ENCODE measurements around the gene SMNDC1.
"Not testable (repeated sequence)": the region's sequence is repeated elsewhere in the genome, so short reads cannot be mapped to it uniquely, and the experiment has no call there.

The SMNDC1 gene

GRCh38 chr10:110263164-110263563, 41.6 kb downstream of the SMNDC1 start:
- H3K27me3 ChIP-seq (ENCODE audit: control insufficient read depth, insufficient read depth, low read length) = no peaks in the 10 kb centered on the region
- H3K4me3 ChIP-seq (ENCODE audit: low read length) = no peak overlapping the region
- H3K9ac ChIP-seq (ENCODE audit: low read length) = no peak overlapping the region
- no peaks in the 10 kb centered on the region for H3K4me1 ChIP-seq (ENCODE audit: control insufficient read depth, low read depth, low read length)
- no peak overlapping the region for H3K27ac ChIP-seq (ENCODE audit: low read length)
- H3K9me3 ChIP-seq (ENCODE audit: control insufficient read depth, low read depth, low read length) = no peaks in the 10 kb centered on the region
- H3K36me3 ChIP-seq (ENCODE audit: control insufficient read depth, low read depth, low read length) = no peaks in the 10 kb centered on the region

- no peaks in the 10 kb centered on the region for H3K4me1 ChIP-seq (ENCODE audit: control insufficient read depth, low read depth, low read length)
- H3K9me3 ChIP-seq (ENCODE audit: control insufficient read depth, low read depth, low read length) = peaks cover under 1% of the 10 kb centered on the region
- H3K4me3 ChIP-seq (ENCODE audit: low read length) = no peak overlapping the region
- H3K27ac ChIP-seq (ENCODE audit: low read length) = no peak overlapping the region
- H3K36me3 ChIP-seq (ENCODE audit: control insufficient read depth, low read depth, low read length) = no peaks in the 10 kb centered on the region
- H3K27me3 ChIP-seq (ENCODE audit: control insufficient read depth, insufficient read depth, low read length) = no peaks in the 10 kb centered on the region
- no peak overlapping the region for H3K9ac ChIP-seq (ENCODE audit: low read length)
Observed at GRCh38 chr10:110260746-110261477, 43.8 kb downstream of the SMNDC1 start.

GRCh38 chr10:110259317-110259716, 45.4 kb downstream of the SMNDC1 start:
- Histone ChIP-seq H3K27ac (ENCODE audit: low read length) (no peak overlapping the region), H3K9ac (ENCODE audit: low read length) (no peak overlapping the region), H3K4me3 (ENCODE audit: low read length) (no peak overlapping the region), H3K27me3 (ENCODE audit: control insufficient read depth, insufficient read depth, low read length) (no peaks in the 10 kb centered on the region), H3K9me3 (ENCODE audit: control insufficient read depth, low read depth, low read length) (peaks cover 4% of the 10 kb centered on the region), H3K36me3 (ENCODE audit: control insufficient read depth, low read depth, low read length) (no peaks in the 10 kb centered on the region), H3K4me1 (ENCODE audit: control insufficient read depth, low read depth, low read length) (no peaks in the 10 kb centered on the region)

GRCh38 chr10:110258542-110258941, 46.2 kb downstream of the SMNDC1 start:
- Histone ChIP-seq H3K4me1 (ENCODE audit: control insufficient read depth, low read depth, low read length) (no peaks in the 10 kb centered on the region), H3K9ac (ENCODE audit: low read length) (no peak overlapping the region), H3K27ac (ENCODE audit: low read length) (no peak overlapping the region), H3K4me3 (ENCODE audit: low read length) (no peak overlapping the region), H3K27me3 (ENCODE audit: control insufficient read depth, insufficient read depth, low read length) (no peaks in the 10 kb centered on the region), H3K36me3 (ENCODE audit: control insufficient read depth, low read depth, low read length) (no peaks in the 10 kb centered on the region), H3K9me3 (ENCODE audit: control insufficient read depth, low read depth, low read length) (peaks cover 4% of the 10 kb centered on the region)

GRCh38 chr10:110254467-110254866, 50.3 kb downstream of the SMNDC1 start:
- H3K4me1 ChIP-seq (ENCODE audit: control insufficient read depth, low read depth, low read length) = no peaks in the 10 kb centered on the region
- no peaks in the 10 kb centered on the region for H3K36me3 ChIP-seq (ENCODE audit: control insufficient read depth, low read depth, low read length)
- H3K27ac ChIP-seq (ENCODE audit: low read length) = no peak overlapping the region
- H3K27me3 ChIP-seq (ENCODE audit: control insufficient read depth, insufficient read depth, low read length) = no peaks in the 10 kb centered on the region
- no peak overlapping the region for H3K9ac ChIP-seq (ENCODE audit: low read length)
- peaks cover 4% of the 10 kb centered on the region for H3K9me3 ChIP-seq (ENCODE audit: control insufficient read depth, low read depth, low read length)
- H3K4me3 ChIP-seq (ENCODE audit: low read length) = no peak overlapping the region

GRCh38 chr10:110252151-110252550, 52.6 kb downstream of the SMNDC1 start:
- Histone ChIP-seq H3K9ac (ENCODE audit: low read length) (no peak overlapping the region), H3K9me3 (ENCODE audit: control insufficient read depth, low read depth, low read length) (peaks cover 4% of the 10 kb centered on the region), H3K4me1 (ENCODE audit: control insufficient read depth, low read depth, low read length) (no peaks in the 10 kb centered on the region), H3K27ac (ENCODE audit: low read length) (no peak overlapping the region), H3K27me3 (ENCODE audit: control insufficient read depth, insufficient read depth, low read length) (no peaks in the 10 kb centered on the region), H3K4me3 (ENCODE audit: low read length) (no peak overlapping the region), H3K36me3 (ENCODE audit: control insufficient read depth, low read depth, low read length) (no peaks in the 10 kb centered on the region)

- not testable (repeated sequence) for H3K4me1 ChIP-seq (ENCODE audit: control insufficient read depth, low read depth, low read length); H3K27me3 ChIP-seq (ENCODE audit: control insufficient read depth, insufficient read depth, low read length); H3K36me3 ChIP-seq (ENCODE audit: control insufficient read depth, low read depth, low read length); H3K9ac ChIP-seq (ENCODE audit: low read length); H3K4me3 ChIP-seq (ENCODE audit: low read length); H3K27ac ChIP-seq (ENCODE audit: low read length); H3K9me3 ChIP-seq (ENCODE audit: control insufficient read depth, low read depth, low read length)
Observed at GRCh38 chr10:110251392-110251791, 53.3 kb downstream of the SMNDC1 start.

- H3K36me3 ChIP-seq (ENCODE audit: control insufficient read depth, low read depth, low read length); H3K27ac ChIP-seq (ENCODE audit: low read length); H3K9ac ChIP-seq (ENCODE audit: low read length); H3K9me3 ChIP-seq (ENCODE audit: control insufficient read depth, low read depth, low read length); H3K4me3 ChIP-seq (ENCODE audit: low read length); H3K4me1 ChIP-seq (ENCODE audit: control insufficient read depth, low read depth, low read length); H3K27me3 ChIP-seq (ENCODE audit: control insufficient read depth, insufficient read depth, low read length): not testable (repeated sequence)
Observed at GRCh38 chr10:110249489-110249888, 55.2 kb downstream of the SMNDC1 start.

GRCh38 chr10:110247833-110248232, 56.9 kb downstream of the SMNDC1 start:
- H3K27me3 ChIP-seq (ENCODE audit: control insufficient read depth, insufficient read depth, low read length); H3K9ac ChIP-seq (ENCODE audit: low read length); H3K36me3 ChIP-seq (ENCODE audit: control insufficient read depth, low read depth, low read length); H3K27ac ChIP-seq (ENCODE audit: low read length); H3K4me3 ChIP-seq (ENCODE audit: low read length); H3K4me1 ChIP-seq (ENCODE audit: control insufficient read depth, low read depth, low read length); H3K9me3 ChIP-seq (ENCODE audit: control insufficient read depth, low read depth, low read length): not testable (repeated sequence)

- H3K4me1 ChIP-seq (ENCODE audit: control insufficient read depth, low read depth, low read length) = peaks cover 9% of the 10 kb centered on the region
- no peaks in the 10 kb centered on the region for H3K9me3 ChIP-seq (ENCODE audit: control insufficient read depth, low read depth, low read length)
- no peak overlapping the region for H3K27ac ChIP-seq (ENCODE audit: low read length)
- H3K4me3 ChIP-seq (ENCODE audit: low read length) = no peak overlapping the region
- no peaks in the 10 kb centered on the region for H3K27me3 ChIP-seq (ENCODE audit: control insufficient read depth, insufficient read depth, low read length)
- H3K9ac ChIP-seq (ENCODE audit: low read length) = no peak overlapping the region
- no peaks in the 10 kb centered on the region for H3K36me3 ChIP-seq (ENCODE audit: control insufficient read depth, low read depth, low read length)
Observed at GRCh38 chr10:110244550-110244949, 60.2 kb downstream of the SMNDC1 start.

- H3K4me1 ChIP-seq (ENCODE audit: control insufficient read depth, low read depth, low read length) = peaks cover 9% of the 10 kb centered on the region
- H3K4me3 ChIP-seq (ENCODE audit: low read length) = no peak overlapping the region
- no peak overlapping the region for H3K9ac ChIP-seq (ENCODE audit: low read length)
- H3K36me3 ChIP-seq (ENCODE audit: control insufficient read depth, low read depth, low read length) = no peaks in the 10 kb centered on the region
- H3K9me3 ChIP-seq (ENCODE audit: control insufficient read depth, low read depth, low read length) = no peaks in the 10 kb centered on the region
- no peak overlapping the region for H3K27ac ChIP-seq (ENCODE audit: low read length)
- H3K27me3 ChIP-seq (ENCODE audit: control insufficient read depth, insufficient read depth, low read length) = no peaks in the 10 kb centered on the region
Observed at GRCh38 chr10:110242511-110242910, 62.2 kb downstream of the SMNDC1 start.

GRCh38 chr10:110241841-110242240, 62.9 kb downstream of the SMNDC1 start:
- no peak overlapping the region for H3K4me3 ChIP-seq (ENCODE audit: low read length)
- H3K9ac ChIP-seq (ENCODE audit: low read length) = no peak overlapping the region

More at GRCh38 chr10:110241841-110242240, 62.9 kb downstream of the SMNDC1 start:
- no peaks in the 10 kb centered on the region for H3K27me3 ChIP-seq (ENCODE audit: control insufficient read depth, insufficient read depth, low read length)
- H3K27ac ChIP-seq (ENCODE audit: low read length) = no peak overlapping the region
- no peaks in the 10 kb centered on the region for H3K36me3 ChIP-seq (ENCODE audit: control insufficient read depth, low read depth, low read length)
- H3K9me3 ChIP-seq (ENCODE audit: control insufficient read depth, low read depth, low read length) = no peaks in the 10 kb centered on the region
- peaks cover 9% of the 10 kb centered on the region for H3K4me1 ChIP-seq (ENCODE audit: control insufficient read depth, low read depth, low read length)

All from iPS-18a (cell line).